Cardiac muscle cell (in vitro differentiated cells and primary cell): ENCODE measurements around the gene CTAGE6. TPM values are rescaled to one million over a fixed set of nuclear protein-coding genes. Genes with fewer than 3 reads are reported as not detected.
A peak's percentile ranks its signal among the peaks of the same experiment; 100 is the strongest.
"Not testable (repeated sequence)": the region's sequence is repeated elsewhere in the genome, so short reads cannot be mapped to it uniquely, and the experiment has no call there.

Source experiments
- DNase-seq, 2 donors: peaks; one replicate each; pipeline versions ENCODE4 v3.0.0 to v3.0.0-alpha.2; 2010 to 2017; ENCODE audit warnings: low read depth in 1 of 2, low spot score in 1 of 2
- H3K27ac ChIP-seq: fragments of 200-600 bp; sonication (generic); 2 replicates; pipeline ENCODE4 v1.5.1; 2016
- H3K27me3 ChIP-seq: fragments of 200-600 bp; sonication (generic); 2 replicates; pipeline ENCODE4 v1.6.0; 2016; ENCODE audit warnings: control low read depth
- H3K36me3 ChIP-seq: fragments of 200-600 bp; sonication (generic); 2 replicates; pipeline ENCODE4 v1.5.1; 2016; ENCODE audit warnings: control low read depth
- H3K4me1 ChIP-seq: fragments of 200-600 bp; sonication (generic); 2 replicates; pipeline ENCODE4 v1.8.1; 2017; ENCODE audit warnings: low read depth, mild to moderate bottlenecking, mixed run types
- H3K4me3 ChIP-seq: fragments of 200-600 bp; sonication (generic); 2 replicates; pipeline ENCODE4 v1.5.1; 2016; ENCODE audit warnings: mild to moderate bottlenecking
- H3K9me3 ChIP-seq: fragments of 200-600 bp; sonication (generic); 2 replicates; pipeline ENCODE4 v1.5.1; 2017; ENCODE audit warnings: low read depth, mild to moderate bottlenecking, control low read depth
- CTCF ChIP-seq: IDR thresholded peaks from 2 replicates; pipeline ENCODE4 v1.5.1; 2012; ENCODE audit warnings: low read depth, mild to moderate bottlenecking, low read length
- polyA plus RNA-seq: library from polyadenylated mRNA; unstranded; fragments of >200 nt; fragmentation: Nextera tagmentation; extraction: Ambion mirVana; gene quantifications from 2 replicates; pipeline ENCODE4 v1.2.1, GENCODE V29; 2016
- total RNA-seq: library from RNA; depleted of rRNA; stranded (reverse); fragments of >200 nt; gene quantifications from 2 replicates; pipeline ENCODE4 v1.2.3, GENCODE V29; 2016

Gene CTAGE6
- total and polyA plus RNA-seq, 2 experiments from 2014 or later, result not detected

DNA sequence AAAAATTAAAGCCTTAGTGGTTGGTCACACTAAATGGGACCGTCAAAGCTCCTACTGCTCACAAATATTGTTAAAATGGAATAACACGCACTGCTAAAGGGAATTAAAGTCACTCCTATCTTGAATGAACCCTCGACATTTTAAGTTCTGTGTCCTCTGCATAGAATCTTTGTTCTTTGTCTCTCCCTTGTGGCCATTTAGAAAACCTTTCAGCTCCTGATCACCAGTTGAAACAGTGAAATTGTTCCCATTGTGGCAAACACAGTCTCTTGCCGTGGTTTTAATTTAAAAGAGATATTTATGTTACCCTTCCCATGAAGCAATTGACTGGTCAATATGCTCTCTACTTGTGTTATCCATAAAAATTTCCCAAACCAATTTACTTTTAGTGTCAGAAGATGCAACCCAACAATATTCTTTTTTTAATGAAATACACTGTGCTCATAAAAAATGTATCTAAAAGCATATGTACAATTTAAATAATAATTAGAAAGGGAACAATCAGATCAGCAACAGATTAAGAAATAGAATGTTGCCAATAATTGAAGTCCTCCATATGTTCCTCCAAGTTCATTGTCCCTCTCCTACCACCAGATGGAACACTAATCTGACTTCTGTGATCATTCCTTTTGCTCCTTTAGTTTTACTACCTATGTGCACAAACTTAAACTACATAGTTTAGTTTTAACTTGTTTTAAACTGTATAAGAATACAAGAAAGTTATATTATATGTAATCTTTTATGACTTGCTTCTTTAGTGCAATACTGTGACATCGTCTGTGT is 20.3 kb downstream of the CTAGE6 start:
- not testable (repeated sequence) for H3K27ac ChIP-seq, H3K36me3 ChIP-seq, H3K9me3 ChIP-seq, H3K27me3 ChIP-seq, H3K4me1 ChIP-seq, H3K4me3 ChIP-seq
- DNase-seq, result peak; percentile 46 to 76
- peak; percentile 60 for TF ChIP-seq CTCF

DNA sequence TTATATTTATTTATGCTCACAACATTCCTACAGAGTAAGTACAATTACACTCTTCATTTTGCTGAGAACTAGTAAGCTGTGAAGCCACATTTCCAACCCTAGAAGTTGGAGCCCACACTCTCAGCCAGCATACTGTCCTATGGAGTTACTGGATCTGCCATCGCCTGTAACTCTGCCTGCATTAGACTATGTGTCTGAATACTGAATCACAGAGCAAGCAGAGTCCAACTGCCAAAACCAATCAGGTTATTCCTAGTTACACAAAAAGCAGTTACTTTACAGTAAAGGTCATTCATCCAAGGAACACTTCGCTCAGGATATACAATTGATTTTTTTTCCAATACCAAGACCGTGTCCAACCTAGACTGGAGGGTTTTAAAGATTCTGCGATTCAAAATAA is 21.5 kb downstream of the CTAGE6 start:
- H3K27me3 ChIP-seq, result no peaks in the 10 kb centered on the region
- TF ChIP-seq CTCF, result no peak
- H3K9me3 ChIP-seq, result no peaks in the 10 kb centered on the region
- H3K27ac ChIP-seq, result no peak overlapping the region
- no peaks in the 10 kb centered on the region for H3K36me3 ChIP-seq
- no peak overlapping the region for H3K4me3 ChIP-seq
- no peak for DNase-seq
- no peaks in the 10 kb centered on the region for H3K4me1 ChIP-seq

- no peak for TF ChIP-seq CTCF
- H3K9me3 ChIP-seq, result no peaks in the 10 kb centered on the region
- no peak for DNase-seq
- no peaks in the 10 kb centered on the region for H3K4me1 ChIP-seq
- no peak overlapping the region for H3K27ac ChIP-seq
- no peaks in the 10 kb centered on the region for H3K36me3 ChIP-seq
- H3K27me3 ChIP-seq, result no peaks in the 10 kb centered on the region
- no peak overlapping the region for H3K4me3 ChIP-seq
These were observed 23.6 kb downstream of the CTAGE6 start for GRCh38 chr7:143733876-143734275.

GRCh38 chr7:143728333-143728862 is 29.1 kb downstream of the CTAGE6 start:
- Histone ChIP-seq H3K27me3 (no peaks in the 10 kb centered on the region), H3K27ac (no peak overlapping the region), H3K4me3 (no peak overlapping the region), H3K9me3 (no peaks in the 10 kb centered on the region), H3K4me1 (no peaks in the 10 kb centered on the region), H3K36me3 (no peaks in the 10 kb centered on the region)
- no peak for TF ChIP-seq CTCF
- DNase-seq, result no peak

DNA sequence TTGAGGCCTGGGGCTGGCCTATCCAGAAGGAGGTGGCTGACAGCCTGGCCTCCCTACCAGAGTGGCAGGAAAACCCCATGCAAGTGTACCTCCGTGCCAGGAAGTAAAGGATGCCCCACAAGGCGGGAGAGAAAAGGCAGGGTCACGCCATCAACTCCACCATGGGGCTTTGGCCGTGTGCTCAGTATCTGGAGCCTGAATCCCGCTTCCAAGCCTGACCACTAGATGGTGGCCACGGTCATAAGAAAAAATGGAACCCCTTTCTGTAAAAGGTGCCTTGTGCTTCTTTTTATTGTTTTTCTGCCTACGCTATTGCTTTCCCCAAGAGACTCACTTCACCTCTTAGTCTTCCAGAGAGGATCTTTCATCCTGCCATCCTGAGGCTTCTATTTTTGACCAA is 29.9 kb downstream of the CTAGE6 start:
- H3K4me3 ChIP-seq, H3K27me3 ChIP-seq, H3K36me3 ChIP-seq, DNase-seq, H3K4me1 ChIP-seq, H3K9me3 ChIP-seq, H3K27ac ChIP-seq: not testable (repeated sequence)

DNA sequence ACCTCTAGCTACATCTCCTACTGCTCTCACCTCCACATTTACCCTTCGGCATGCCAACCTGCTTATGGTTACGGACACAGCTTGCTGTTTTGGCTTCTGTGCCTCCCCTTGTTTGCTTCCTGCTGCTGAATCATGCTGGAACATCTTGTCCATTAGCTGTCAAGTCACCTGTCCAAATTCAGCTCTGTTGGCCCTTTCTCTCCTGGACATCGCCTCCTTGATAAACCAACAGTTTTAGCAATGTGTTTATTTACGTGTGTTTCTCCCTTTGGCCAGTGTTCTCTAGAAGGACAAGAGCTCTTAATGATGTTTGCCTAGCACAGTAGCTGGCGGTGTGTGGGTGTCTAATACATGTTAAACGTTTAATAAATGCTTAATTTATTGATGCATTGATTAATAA is 31.4 kb downstream of the CTAGE6 start:
- not testable (repeated sequence) for H3K4me3 ChIP-seq, H3K4me1 ChIP-seq, DNase-seq, H3K36me3 ChIP-seq, H3K27me3 ChIP-seq, H3K9me3 ChIP-seq, H3K27ac ChIP-seq

DNA sequence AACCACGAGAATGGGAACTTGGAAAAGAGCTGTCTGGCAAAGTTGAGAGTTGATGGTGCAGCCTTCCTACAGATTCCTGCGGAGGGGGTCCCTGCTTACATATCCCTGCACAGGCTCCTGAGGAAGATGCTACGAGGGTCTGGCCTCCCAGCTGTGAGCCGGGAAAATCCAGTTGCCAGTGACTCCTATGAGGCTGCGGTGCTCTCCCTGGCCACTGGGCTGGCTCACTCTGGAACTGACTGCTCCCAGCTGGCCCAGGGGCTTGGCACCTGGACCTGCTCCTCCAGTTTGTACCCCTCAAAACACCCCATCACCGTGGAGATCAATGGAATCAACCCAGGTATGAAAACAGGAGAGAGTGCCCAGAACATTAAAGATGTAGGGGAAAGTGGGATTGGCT is 37.2 kb downstream of the CTAGE6 start:
- H3K27ac ChIP-seq, H3K36me3 ChIP-seq: not testable (repeated sequence)

DNA sequence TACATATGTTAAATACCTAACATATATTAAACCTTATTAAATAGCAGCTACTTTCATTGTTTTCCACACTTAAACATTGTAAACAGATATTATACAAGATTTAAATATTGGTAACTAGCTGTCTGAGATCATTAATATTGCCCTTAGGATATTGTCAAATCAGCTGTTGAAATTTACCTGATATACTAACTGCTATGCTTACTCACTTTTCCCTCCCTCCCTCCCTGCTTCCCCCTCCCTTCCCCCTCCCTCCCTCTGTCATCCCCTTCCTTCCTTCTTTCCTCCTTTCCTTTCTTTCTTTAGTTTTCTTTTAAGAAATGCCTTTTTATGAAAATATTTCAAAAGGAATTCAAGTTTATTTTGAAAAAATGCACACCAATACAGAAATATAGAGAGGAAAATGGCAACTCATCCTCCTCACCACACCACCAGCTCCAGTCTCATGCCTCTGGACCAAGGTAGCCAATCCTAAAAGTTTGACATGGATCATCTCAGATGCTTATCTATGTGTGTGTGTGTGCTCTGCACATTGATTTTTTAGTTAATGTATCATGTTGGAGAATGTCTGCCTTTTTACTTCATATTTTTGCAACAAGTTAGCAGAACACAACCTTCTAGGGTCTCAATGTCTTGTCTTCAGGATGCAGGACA is 41.8 kb downstream of the CTAGE6 start:
- not testable (repeated sequence) for H3K27ac ChIP-seq, H3K4me3 ChIP-seq, DNase-seq, H3K9me3 ChIP-seq, H3K4me1 ChIP-seq, H3K36me3 ChIP-seq, H3K27me3 ChIP-seq

More for the DNA sequence above, 37.2 kb downstream of the CTAGE6 start:
- H3K4me1 ChIP-seq, DNase-seq, H3K9me3 ChIP-seq, H3K4me3 ChIP-seq, H3K27me3 ChIP-seq: not testable (repeated sequence)

DNA sequence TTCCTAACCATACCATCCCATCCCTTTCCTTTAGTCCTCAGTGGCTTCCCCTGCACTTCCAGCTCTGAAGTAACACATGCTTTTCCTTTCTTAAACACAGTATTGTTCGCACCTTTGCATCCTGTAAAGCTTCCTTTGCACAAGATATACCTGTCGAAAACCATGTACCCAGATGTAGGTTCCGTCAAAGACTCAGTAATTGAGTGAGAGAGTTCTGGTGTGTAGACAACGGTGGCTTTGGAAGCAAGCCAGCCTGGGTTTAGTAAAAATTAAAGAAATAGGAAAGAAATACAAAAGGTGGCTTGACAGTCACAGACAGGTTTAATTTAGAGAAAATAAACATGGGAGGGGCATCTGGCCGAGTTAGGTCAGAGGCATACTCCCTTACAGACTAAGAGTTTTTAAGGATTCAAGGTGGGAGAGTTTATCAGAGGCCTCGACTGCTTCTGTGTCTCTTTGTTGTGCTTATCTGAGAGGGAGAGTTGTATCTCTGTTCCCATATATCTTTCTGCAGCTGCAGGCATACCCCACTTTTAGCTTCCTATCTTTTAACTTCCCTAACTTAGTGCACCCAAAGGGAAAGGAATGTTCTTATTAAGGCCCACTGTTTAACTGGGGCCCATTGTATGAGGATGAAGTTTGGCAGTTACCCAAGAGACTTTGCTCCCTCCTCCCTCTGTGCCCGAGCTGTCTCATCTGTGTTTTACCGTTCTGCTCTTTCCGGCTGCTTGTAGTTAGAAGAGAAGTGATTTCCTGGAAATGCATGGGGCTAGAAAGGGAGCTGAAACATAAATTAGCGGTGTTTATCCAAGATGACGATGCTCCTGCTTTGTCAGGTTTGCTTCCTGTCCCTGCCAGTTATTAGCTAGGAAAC is 42.7 kb downstream of the CTAGE6 start:
- not testable (repeated sequence) for H3K4me3 ChIP-seq, H3K36me3 ChIP-seq, DNase-seq, H3K4me1 ChIP-seq, H3K9me3 ChIP-seq, H3K27ac ChIP-seq, H3K27me3 ChIP-seq
